ENCODE results near the gene NT5M.

Gene NT5M

GRCh38 chr17:17361543-17361866, 58.3 kb downstream of the NT5M start:
- H3K27ac ChIP-seq, result peak overlapping the region in 1 of 2 donors; percentile 71
- DNase-seq (ENCODE audit: low spot score), result peak; percentile 68
- no peak for TF ChIP-seq CTCF (IDR thresholded peaks at IDR 0.05)
- no peak overlapping the region for H3K4me3 ChIP-seq

GRCh38 chr17:17361867-17362539, 58.8 kb downstream of the NT5M start:
- Histone ChIP-seq H3K4me3 (no peak overlapping the region), H3K27ac (peak overlapping the region in 1 of 2 donors; percentile 71)
- no peak for DNase-seq (ENCODE audit: low spot score)
- TF ChIP-seq CTCF (IDR thresholded peaks at IDR 0.05), result no peak

GRCh38 chr17:17362540-17362930, 59.4 kb downstream of the NT5M start:
- Histone ChIP-seq H3K4me3 (no peak overlapping the region), H3K27ac (peak overlapping the region in 1 of 2 donors; percentile 71)
- no peak for DNase-seq (ENCODE audit: low spot score)
- no peak for TF ChIP-seq CTCF (IDR thresholded peaks at IDR 0.05)

- no peak for DNase-seq (ENCODE audit: low spot score)
- TF ChIP-seq CTCF (IDR thresholded peaks at IDR 0.05), result no peak
- Histone ChIP-seq H3K27ac (no peak overlapping the region), H3K4me3 (no peak overlapping the region)
These were observed 60.6 kb downstream of the NT5M start for GRCh38 chr17:17363638-17364337.

GRCh38 chr17:17364338-17364667, 61.1 kb downstream of the NT5M start:
- Histone ChIP-seq H3K4me3 (no peak overlapping the region), H3K27ac (no peak overlapping the region)
- no peak for DNase-seq (ENCODE audit: low spot score)
- no peak for TF ChIP-seq CTCF (IDR thresholded peaks at IDR 0.05)

GRCh38 chr17:17365476-17366110, 62.4 kb downstream of the NT5M start:
- DNase-seq (ENCODE audit: low spot score), result no peak
- no peak overlapping the region for H3K27ac ChIP-seq
- no peak overlapping the region for H3K4me3 ChIP-seq
- no peak for TF ChIP-seq CTCF (IDR thresholded peaks at IDR 0.05)

GRCh38 chr17:17366235-17366634, 63.1 kb downstream of the NT5M start:
- H3K4me3 ChIP-seq, result no peak overlapping the region
- TF ChIP-seq CTCF (IDR thresholded peaks at IDR 0.05), result no peak
- H3K27ac ChIP-seq, result no peak overlapping the region
- DNase-seq (ENCODE audit: low spot score), result no peak

Measured in coronary artery (tissue), 2 donors.